T-cell (primary cell): ENCODE measurements around the gene TIAM2. TPM values are rescaled to one million over a fixed set of nuclear protein-coding genes. Genes with fewer than 3 reads are reported as not detected.

Experiments used
- ATAC-seq, 4 experiments: fragments of 200-7000 bp in 3 of 4; fragments of 150-1000 bp in 1 of 4; cut with Tn5 transposase; replicated peaks in 1 of 4; 1 replicate in 3 of 4; 2 replicates in 1 of 4; pipeline ENCODE4 v1.10.0; 2021; ENCODE audit warnings: moderate library complexity in 3 of 4, mild to moderate bottlenecking in 2 of 4, moderate number of reproducible peaks in 1 of 4
- CTCF ChIA-PET, 2 donors: fragments of 300-600 bp; sonication (Branson Sonifier 250); formaldehyde crosslinking; loops; one replicate each; lab custom pipeline; 2022; ENCODE audit warnings: antibody characterized with exemption in 2 of 2; lab: Charles Lee
- POLR2A ChIA-PET, 2 donors: fragments of 300-600 bp; sonication (Branson Sonifier 250); formaldehyde crosslinking; loops; one replicate each; lab custom pipeline; 2022; ENCODE audit warnings: antibody characterized with exemption in 2 of 2; lab: Charles Lee
- DNase-seq, 35 experiments: peaks; one replicate each; pipeline versions ENCODE4 v3.0.0 to v3.0.0-alpha.2; 2013 to 2023
- H3K27ac ChIP-seq: one replicate; pipeline ENCODE4 v1.5.1; 2013; ENCODE audit warnings: low read length
- H3K27me3 ChIP-seq, 2 experiments: replicated peaks in 1 of 2; 1 replicate in 1 of 2; 2 replicates in 1 of 2; pipeline versions ENCODE4 v1.6.1 to v1.7.0; 2013; ENCODE audit warnings: low read length in 1 of 2, mixed read lengths in 1 of 2; ENCODE audit not compliant: control insufficient read depth in 2 of 2, insufficient read depth in 2 of 2; ENCODE audit errors: extremely low read depth in 1 of 2
- H3K36me3 ChIP-seq, 2 donors: 1 replicate in 1 of 2; 2 replicates in 1 of 2; pipeline versions ENCODE4 v1.6.1 to v1.7.0; 2013; ENCODE audit warnings: low read length in 1 of 2; ENCODE audit not compliant: control insufficient read depth in 2 of 2, insufficient read depth in 1 of 2; ENCODE audit errors: extremely low read depth in 1 of 2
- H3K4me1 ChIP-seq, 2 experiments: 1 replicate in 1 of 2; 2 replicates in 1 of 2; pipeline versions ENCODE4 v1.6.1 to v1.7.0; 2013; ENCODE audit warnings: low read length in 2 of 2, mixed read lengths in 1 of 2; ENCODE audit not compliant: insufficient read depth in 2 of 2, control insufficient read depth in 1 of 2; ENCODE audit errors: extremely low read depth in 1 of 2
- H3K4me3 ChIP-seq, 2 donors: 1 replicate in 1 of 2; 2 replicates in 1 of 2; pipeline versions ENCODE4 v1.5.1 to v1.7.0; 2013; ENCODE audit warnings: mild to moderate bottlenecking in 2 of 2, low read length in 1 of 2, moderate library complexity in 1 of 2; ENCODE audit not compliant: control insufficient read depth in 1 of 2; ENCODE audit errors: extremely low read depth in 1 of 2
- H3K9me3 ChIP-seq: 2 replicates; pipeline ENCODE4 v1.7.0; 2013
- H3K27ac Mint-ChIP-seq, 2 donors: one replicate each; pipeline ENCODE4 v1.8.0; 2020 to 2021; ENCODE audit warnings: mild to moderate bottlenecking in 2 of 2, mixed read lengths in 2 of 2
- H3K27me3 Mint-ChIP-seq, 2 donors: one replicate each; pipeline ENCODE4 v1.8.0; 2021 to 2022; ENCODE audit warnings: mixed read lengths in 2 of 2
- H3K36me3 Mint-ChIP-seq: one replicate; pipeline ENCODE4 v1.8.0; 2021; ENCODE audit warnings: mixed read lengths
- H3K4me1 Mint-ChIP-seq, 3 donors: one replicate each; pipeline ENCODE4 v1.8.0; 2020 to 2022; ENCODE audit warnings: mixed read lengths in 3 of 3, mild to moderate bottlenecking in 1 of 3
- H3K4me3 Mint-ChIP-seq, 3 donors: one replicate each; pipeline ENCODE4 v1.8.0; 2020 to 2022; ENCODE audit warnings: mild to moderate bottlenecking in 3 of 3, mixed read lengths in 3 of 3, moderate library complexity in 3 of 3
- H3K9me3 Mint-ChIP-seq, 3 donors: one replicate each; pipeline ENCODE4 v1.8.0; 2020 to 2022; ENCODE audit warnings: mixed read lengths in 3 of 3
- WGBS: methylation state at CpG from one replicate; pipeline ENCODE4 v1.1.5; 2013; ENCODE audit warnings: missing lambda C conversion rate; ENCODE audit not compliant: insufficient coverage; 5-methylcytosine and 5-hydroxymethylcytosine counted together
- total RNA-seq, 35 experiments: library from RNA in 6 of 35; stranded (reverse) in 6 of 35; fragments of 120-200 nt in 1 of 35; gene quantifications; one replicate each; pipeline versions ENCODE4 v1.2.1 to v1.2.4 and lab custom pipeline; 2013 to 2026

Gene TIAM2
- total RNA-seq, 5 donors from 2014 or later (not counting 1 experiment from before 2014, with no cell fraction given), result 4.6 to 7.1 (median 6.8) TPM

DNA sequence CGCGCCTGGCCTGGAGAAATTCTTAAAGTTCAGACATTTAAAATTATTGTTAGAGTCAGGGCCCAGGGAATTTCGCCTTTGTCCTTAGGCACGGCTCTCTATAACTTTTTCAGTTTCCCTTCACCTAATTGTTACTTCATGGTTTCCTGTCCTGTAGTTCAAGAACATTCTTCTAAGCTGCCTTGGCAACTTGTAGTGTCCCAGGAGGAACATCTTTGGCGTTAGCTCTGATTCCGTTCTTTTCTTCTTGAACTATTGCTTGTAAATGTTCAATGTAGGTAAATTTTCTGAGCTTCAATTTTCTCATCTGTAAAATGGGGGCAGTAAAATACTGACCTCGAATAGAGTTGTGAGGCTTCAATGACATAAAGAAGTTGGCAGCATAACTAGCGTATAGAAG lies 41.8 kb downstream of the TIAM2 start:
- ChIA-PET CTCF (no interaction called here), POLR2A (no interaction called here)
- Mint-ChIP-seq H3K27me3 (peaks cover 3 to 4% of the 10 kb centered on the region in 2 donors), H3K4me1 (no peaks in the 10 kb centered on the region), H3K27ac (no peak overlapping the region), H3K9me3 (no peaks in the 10 kb centered on the region), H3K4me3 (no peak overlapping the region), H3K36me3 (no peaks in the 10 kb centered on the region)
- H3K27me3 ChIP-seq, result no peaks in the 10 kb centered on the region
- no peaks in the 10 kb centered on the region for H3K9me3 ChIP-seq
- H3K4me3 ChIP-seq, result no peak overlapping the region
- H3K27ac ChIP-seq, result no peak overlapping the region
- DNase-seq, result no peak
- 79% methylated on average over 2 of the region's 8 CpGs for WGBS
- H3K4me1 ChIP-seq, result no peaks in the 10 kb centered on the region
- ATAC-seq, result no peak
- H3K36me3 ChIP-seq, result no peaks in the 10 kb centered on the region

DNA sequence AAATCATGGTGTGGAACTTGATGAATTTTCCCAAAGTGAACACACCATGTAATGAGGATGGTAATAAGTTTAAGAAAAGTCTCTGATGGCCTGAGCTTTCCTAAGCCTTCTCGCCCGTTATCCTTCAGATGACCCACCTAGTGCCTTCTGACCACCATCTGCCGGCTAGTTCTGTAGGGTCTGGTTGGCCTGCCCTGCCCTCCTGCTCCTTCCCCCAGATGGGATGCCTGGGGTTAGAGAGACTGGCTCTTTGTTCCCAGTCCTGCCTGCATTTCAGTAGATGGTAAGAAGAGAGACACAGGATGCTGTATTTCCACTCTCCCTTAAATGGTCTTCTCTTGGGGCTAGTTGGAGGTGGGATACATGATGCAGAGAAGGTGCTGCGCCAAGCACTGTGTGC lies 43.0 kb downstream of the TIAM2 start:
- H3K9me3 ChIP-seq, result no peaks in the 10 kb centered on the region
- Mint-ChIP-seq H3K36me3 (no peaks in the 10 kb centered on the region), H3K27ac (no peak overlapping the region), H3K27me3 (peaks cover 0 to 4% of the 10 kb centered on the region in 2 donors), H3K4me1 (no peaks in the 10 kb centered on the region), H3K9me3 (no peaks in the 10 kb centered on the region), H3K4me3 (no peak overlapping the region)
- no peak overlapping the region for H3K4me3 ChIP-seq
- H3K4me1 ChIP-seq, result no peaks in the 10 kb centered on the region
- ATAC-seq (no peak), DNase-seq (no peak)
- ChIA-PET POLR2A (interaction anchor here in 1 of 2 donors (0.7 kb wide), 1 partner anchor 219 kb away, joined by 3 read pairs; no protein-coding TSS in a partner anchor), CTCF (no interaction called here)
- no peak overlapping the region for H3K27ac ChIP-seq
- no peaks in the 10 kb centered on the region for H3K27me3 ChIP-seq
- no peaks in the 10 kb centered on the region for H3K36me3 ChIP-seq
- no CpG with 5 or more reads among the region's 4 CpGs for whole genome bisulfite sequencing

DNA sequence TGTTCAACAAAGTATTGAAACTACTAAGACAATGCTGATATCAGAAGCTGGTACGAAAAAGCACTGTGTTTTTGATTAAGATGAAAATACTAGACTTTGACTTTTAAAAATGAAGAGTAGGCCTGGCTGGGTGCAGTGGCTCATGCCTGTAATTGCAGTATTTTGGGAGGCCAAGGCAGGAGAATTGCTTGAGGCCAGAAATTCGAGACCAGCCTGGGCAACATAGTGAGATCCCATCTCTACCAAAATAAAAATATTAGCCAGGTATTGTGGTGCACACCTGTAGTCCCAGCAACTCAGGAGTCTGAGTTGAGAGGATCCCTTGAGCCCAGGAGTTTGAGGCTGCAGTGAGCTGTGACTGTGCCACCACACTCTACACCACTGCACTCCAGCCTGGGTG lies 43.4 kb downstream of the TIAM2 start:
- ATAC-seq, result no peak
- peaks cover 0 to 4% of the 10 kb centered on the region in 2 donors for H3K27me3 Mint-ChIP-seq
- Histone ChIP-seq H3K27ac (no peak overlapping the region), H3K36me3 (no peaks in the 10 kb centered on the region), H3K9me3 (no peaks in the 10 kb centered on the region), H3K27me3 (no peaks in the 10 kb centered on the region), H3K4me1 (no peaks in the 10 kb centered on the region), H3K4me3 (no peak overlapping the region)
- no peak for DNase-seq
- H3K4me3 Mint-ChIP-seq, result no peak overlapping the region
- WGBS, result no CpG with 5 or more reads among the region's 2 CpGs
- H3K9me3 Mint-ChIP-seq, result no peaks in the 10 kb centered on the region
- ChIA-PET POLR2A (no interaction called here), CTCF (no interaction called here)
- no peaks in the 10 kb centered on the region for H3K4me1 Mint-ChIP-seq
- no peaks in the 10 kb centered on the region for H3K36me3 Mint-ChIP-seq
- no peak overlapping the region for H3K27ac Mint-ChIP-seq

DNA sequence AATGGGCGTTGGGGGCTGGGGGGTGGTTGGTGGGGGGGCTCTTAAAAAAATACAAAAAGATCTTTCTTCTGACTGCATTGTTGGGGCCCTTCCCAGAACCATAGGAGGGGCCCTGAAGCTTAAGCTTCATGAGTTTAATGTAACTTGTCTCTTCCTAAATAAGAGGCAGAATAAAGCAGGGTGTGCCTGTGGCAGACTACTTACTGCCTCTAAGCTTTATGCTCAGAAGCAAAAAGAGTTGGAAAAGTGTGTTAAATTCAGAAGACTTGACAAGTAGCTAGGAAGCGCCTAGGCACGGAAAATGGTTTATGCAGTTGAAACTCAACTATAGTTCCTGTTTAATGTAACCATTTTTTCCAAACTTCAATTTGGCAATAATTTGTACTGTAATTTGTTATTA lies 44.5 kb downstream of the TIAM2 start:
- no peak overlapping the region for H3K4me3 ChIP-seq
- H3K4me1 Mint-ChIP-seq, result no peaks in the 10 kb centered on the region
- no peak overlapping the region for H3K27ac Mint-ChIP-seq
- ChIA-PET CTCF (no interaction called here), POLR2A (no interaction called here)
- no peaks in the 10 kb centered on the region for H3K36me3 Mint-ChIP-seq
- WGBS, result no CpG with 5 or more reads among the region's 3 CpGs
- H3K4me1 ChIP-seq, result no peaks in the 10 kb centered on the region
- no peak for DNase-seq
- no peak overlapping the region for H3K27ac ChIP-seq
- H3K27me3 Mint-ChIP-seq, result peaks cover 0 to 4% of the 10 kb centered on the region in 2 donors
- no peaks in the 10 kb centered on the region for H3K36me3 ChIP-seq
- ATAC-seq, result no peak
- no peaks in the 10 kb centered on the region for H3K27me3 ChIP-seq
- H3K4me3 Mint-ChIP-seq, result no peak overlapping the region
- no peaks in the 10 kb centered on the region for H3K9me3 Mint-ChIP-seq
- H3K9me3 ChIP-seq, result no peaks in the 10 kb centered on the region

DNA sequence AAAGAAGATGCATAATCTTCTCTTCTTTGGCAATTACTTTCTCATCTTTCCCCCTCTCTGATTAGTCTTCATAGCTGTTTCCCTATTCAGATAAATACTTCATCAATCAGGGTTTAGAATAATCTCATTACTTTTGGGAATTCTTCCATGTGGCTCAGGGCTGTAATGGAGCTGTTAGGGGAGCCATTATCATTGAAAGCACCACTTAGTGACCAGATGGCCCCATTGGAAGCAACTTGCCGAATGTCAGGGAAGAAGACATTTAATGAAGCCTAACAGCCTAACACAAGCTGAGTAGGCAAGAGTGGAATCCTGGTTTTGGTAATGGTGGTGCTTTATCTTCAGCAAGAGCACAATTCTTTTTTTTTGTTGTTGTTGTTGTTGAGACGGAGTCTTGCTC lies 45.0 kb downstream of the TIAM2 start:
- Histone ChIP-seq H3K4me1 (no peaks in the 10 kb centered on the region), H3K27me3 (no peaks in the 10 kb centered on the region), H3K27ac (no peak overlapping the region), H3K4me3 (no peak overlapping the region), H3K9me3 (no peaks in the 10 kb centered on the region), H3K36me3 (no peaks in the 10 kb centered on the region)
- no CpG with 5 or more reads among the region's 2 CpGs for WGBS
- Mint-ChIP-seq H3K27me3 (peaks cover 0 to 4% of the 10 kb centered on the region in 2 donors), H3K9me3 (no peaks in the 10 kb centered on the region), H3K36me3 (no peaks in the 10 kb centered on the region), H3K4me3 (no peak overlapping the region), H3K27ac (no peak overlapping the region), H3K4me1 (no peaks in the 10 kb centered on the region)
- DNase-seq (no peak), ATAC-seq (no peak)
- POLR2A ChIA-PET, result no interaction called here
- CTCF ChIA-PET, result no interaction called here

DNA sequence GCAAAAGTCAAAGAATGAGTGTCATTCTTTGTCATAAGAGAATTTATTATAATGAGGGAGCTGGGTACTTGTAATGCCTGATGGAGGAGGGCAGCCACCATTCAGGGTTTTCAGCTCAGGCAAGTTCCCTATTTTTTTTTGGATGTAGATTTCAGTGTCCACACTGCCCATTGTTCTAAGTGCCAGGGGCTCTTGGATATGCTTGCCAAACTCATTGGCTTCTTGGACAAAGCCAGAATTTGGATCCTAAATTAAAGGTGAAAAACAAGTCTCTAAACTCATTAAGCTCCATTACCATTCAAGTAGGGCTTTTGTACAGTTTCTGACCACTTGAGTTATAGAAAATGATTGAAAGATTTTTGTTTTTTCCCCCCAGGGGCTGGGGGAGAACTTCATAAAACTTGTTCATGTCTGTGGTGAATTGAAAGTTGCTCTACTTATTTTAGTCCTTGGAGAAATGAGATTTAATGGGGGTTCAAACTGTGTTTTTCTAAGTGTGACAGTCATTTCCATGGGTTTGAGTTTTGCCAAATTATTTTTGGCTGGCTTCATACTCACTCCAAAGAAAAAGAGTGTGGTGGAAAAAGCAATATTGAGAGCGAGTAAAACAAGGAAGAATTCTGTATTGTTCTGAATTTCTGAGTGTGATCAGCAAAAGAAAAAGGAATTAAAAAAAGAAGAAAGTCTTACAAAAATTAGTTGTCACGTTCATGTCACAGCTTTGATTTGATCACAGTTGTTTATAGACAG lies 46.0 kb downstream of the TIAM2 start:
- no peaks in the 10 kb centered on the region for H3K9me3 ChIP-seq
- CTCF ChIA-PET, result interaction anchor here in 1 of 2 donors (0.6 kb wide), 1 partner anchor 326 kb away, joined by 3 read pairs; no protein-coding TSS in a partner anchor
- H3K4me1 ChIP-seq, result no peaks in the 10 kb centered on the region
- ATAC-seq (no peak), DNase-seq (no peak)
- no peak overlapping the region for H3K4me3 ChIP-seq
- H3K27ac ChIP-seq, result no peak overlapping the region
- POLR2A ChIA-PET, result interaction anchor here (0.6 to 0.7 kb wide), 2 partner anchors 9 to 125 kb away, joined by 3 read pairs; no protein-coding TSS in a partner anchor
- no peaks in the 10 kb centered on the region for H3K27me3 ChIP-seq
- WGBS, result no CpG with 5 or more reads among the region's 2 CpGs
- Mint-ChIP-seq H3K4me3 (no peak overlapping the region), H3K36me3 (no peaks in the 10 kb centered on the region), H3K9me3 (no peaks in the 10 kb centered on the region), H3K27me3 (no peaks in the 10 kb centered on the region), H3K27ac (no peak overlapping the region), H3K4me1 (no peaks in the 10 kb centered on the region)
- no peaks in the 10 kb centered on the region for H3K36me3 ChIP-seq
